Myocyte (in vitro differentiated cells): ENCODE results near the gene PPP1R1A. TPM values are rescaled to one million over a fixed set of nuclear protein-coding genes. Genes with fewer than 3 reads are reported as not detected.

Experiments used
- DNase-seq: peaks from one replicate; pipeline ENCODE4 v3.0.0-alpha.2; 2012; ENCODE audit warnings: low read depth
- total RNA-seq: library from RNA; depleted of rRNA; stranded (reverse); fragments of >200 nt; gene quantifications from 2 replicates; pipeline ENCODE4 v1.2.3, GENCODE V29; 2014

The PPP1R1A gene
- total RNA-seq, 1 donor from 2014 or later, result 0.21 TPM

GRCh38 chr12:54603872-54604271 is 15.4 kb upstream of the PPP1R1A start:
- DNase-seq, result no peak

GRCh38 chr12:54603173-54603814 is 14.8 kb upstream of the PPP1R1A start:
- DNase-seq, result peak; percentile 72

- peak; percentile 41 for DNase-seq
Observed at GRCh38 chr12:54602661-54603060, 14.2 kb upstream of the PPP1R1A start.

- DNase-seq, result peak; percentile 64
Observed at GRCh38 chr12:54601841-54602240, 13.4 kb upstream of the PPP1R1A start.

GRCh38 chr12:54598970-54599369 is 10.5 kb upstream of the PPP1R1A start:
- DNase-seq, result no peak

- peak; percentile 77 for DNase-seq
Observed at GRCh38 chr12:54596526-54596946, 8.1 kb upstream of the PPP1R1A start.

- no peak for DNase-seq
Observed at GRCh38 chr12:54595471-54595870, 7.0 kb upstream of the PPP1R1A start.

GRCh38 chr12:54593725-54594124 is 5.3 kb upstream of the PPP1R1A start:
- DNase-seq, result no peak

GRCh38 chr12:54593135-54593534 is 4.7 kb upstream of the PPP1R1A start:
- no peak for DNase-seq

GRCh38 chr12:54592316-54592715 is 3.9 kb upstream of the PPP1R1A start:
- peak; percentile 55 for DNase-seq

GRCh38 chr12:54590978-54591591 is 2.6 kb upstream of the PPP1R1A start:
- peak; percentile 85 for DNase-seq

GRCh38 chr12:54589964-54590363 is 1.5 kb upstream of the PPP1R1A start:
- DNase-seq, result no peak

- DNase-seq, result no peak
Observed at GRCh38 chr12:54588890-54589267, 420 bp upstream of the PPP1R1A start.

- DNase-seq, result no peak
Observed at GRCh38 chr12:54587315-54587873, 1.1 kb downstream of the PPP1R1A start.

GRCh38 chr12:54586620-54587019 is 1.8 kb downstream of the PPP1R1A start:
- no peak for DNase-seq

GRCh38 chr12:54585243-54585642 is 3.2 kb downstream of the PPP1R1A start:
- no peak for DNase-seq

GRCh38 chr12:54584128-54584527 is 4.3 kb downstream of the PPP1R1A start:
- DNase-seq, result no peak

- no peak for DNase-seq
Observed at GRCh38 chr12:54583726-54584125, 4.7 kb downstream of the PPP1R1A start.

GRCh38 chr12:54581412-54581811 is 7.0 kb downstream of the PPP1R1A start:
- no peak for DNase-seq

GRCh38 chr12:54579696-54580333 is 8.6 kb downstream of the PPP1R1A start:
- peak; percentile 82 for DNase-seq

GRCh38 chr12:54579258-54579657 is 9.2 kb downstream of the PPP1R1A start:
- no peak for DNase-seq

- no peak for DNase-seq
Observed at GRCh38 chr12:54578778-54579177, 9.7 kb downstream of the PPP1R1A start.
